Measurements from ENCODE around the gene GAD1.

GAD1 gene

DNA sequence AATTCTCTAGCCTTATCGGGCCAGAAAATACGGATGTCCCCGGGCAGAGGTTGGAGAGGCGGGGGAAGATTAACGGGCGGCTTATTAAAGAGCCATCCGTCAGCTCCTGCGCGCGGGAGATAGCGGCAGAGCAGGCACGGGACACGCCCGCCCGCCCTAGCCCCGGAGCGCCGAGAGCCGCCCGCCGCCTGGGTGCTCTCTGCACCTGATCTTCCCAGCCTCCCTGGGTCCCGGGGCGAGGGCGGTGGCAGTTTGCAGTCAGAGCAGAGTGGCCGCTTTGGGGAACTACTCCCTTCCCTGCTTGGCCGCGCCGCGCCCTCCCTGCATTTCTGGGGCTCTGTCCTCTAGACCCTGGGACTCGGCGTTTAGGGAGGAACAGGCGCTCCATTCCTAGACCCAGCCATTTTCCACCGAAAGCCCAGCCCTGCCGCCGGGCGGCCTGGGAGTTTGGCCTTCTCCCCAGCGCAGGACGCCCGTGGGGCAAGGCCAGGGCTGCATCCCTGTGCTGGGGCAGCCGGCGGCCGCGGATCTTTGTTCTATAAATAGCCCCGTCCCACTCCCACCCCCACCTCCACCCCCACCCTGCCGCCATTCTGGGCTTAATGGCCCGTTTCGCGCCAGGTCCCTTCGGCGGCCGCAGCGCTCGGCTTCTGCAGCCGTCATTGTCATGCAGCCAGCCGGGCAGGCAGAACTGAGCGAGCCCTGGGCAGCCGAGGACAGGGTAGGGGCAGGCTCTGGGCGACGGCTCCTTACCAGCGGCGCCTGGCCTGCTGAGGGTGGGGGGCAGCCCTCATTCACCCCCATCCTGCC is 6.6 kb downstream of the GAD1 start:
- TF ChIP-seq, protein P1, sequence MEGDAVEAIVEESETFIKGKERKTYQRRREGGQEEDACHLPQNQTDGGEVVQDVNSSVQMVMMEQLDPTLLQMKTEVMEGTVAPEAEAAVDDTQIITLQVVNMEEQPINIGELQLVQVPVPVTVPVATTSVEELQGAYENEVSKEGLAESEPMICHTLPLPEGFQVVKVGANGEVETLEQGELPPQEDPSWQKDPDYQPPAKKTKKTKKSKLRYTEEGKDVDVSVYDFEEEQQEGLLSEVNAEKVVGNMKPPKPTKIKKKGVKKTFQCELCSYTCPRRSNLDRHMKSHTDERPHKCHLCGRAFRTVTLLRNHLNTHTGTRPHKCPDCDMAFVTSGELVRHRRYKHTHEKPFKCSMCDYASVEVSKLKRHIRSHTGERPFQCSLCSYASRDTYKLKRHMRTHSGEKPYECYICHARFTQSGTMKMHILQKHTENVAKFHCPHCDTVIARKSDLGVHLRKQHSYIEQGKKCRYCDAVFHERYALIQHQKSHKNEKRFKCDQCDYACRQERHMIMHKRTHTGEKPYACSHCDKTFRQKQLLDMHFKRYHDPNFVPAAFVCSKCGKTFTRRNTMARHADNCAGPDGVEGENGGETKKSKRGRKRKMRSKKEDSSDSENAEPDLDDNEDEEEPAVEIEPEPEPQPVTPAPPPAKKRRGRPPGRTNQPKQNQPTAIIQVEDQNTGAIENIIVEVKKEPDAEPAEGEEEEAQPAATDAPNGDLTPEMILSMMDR (IDR thresholded peaks at IDR 0.05; ENCODE audit: insufficient read depth, missing control alignments) = no peak
- FAIRE-seq (no peak), DNase-seq (ENCODE audit: insufficient read length, low spot score) (no peak)

DNA sequence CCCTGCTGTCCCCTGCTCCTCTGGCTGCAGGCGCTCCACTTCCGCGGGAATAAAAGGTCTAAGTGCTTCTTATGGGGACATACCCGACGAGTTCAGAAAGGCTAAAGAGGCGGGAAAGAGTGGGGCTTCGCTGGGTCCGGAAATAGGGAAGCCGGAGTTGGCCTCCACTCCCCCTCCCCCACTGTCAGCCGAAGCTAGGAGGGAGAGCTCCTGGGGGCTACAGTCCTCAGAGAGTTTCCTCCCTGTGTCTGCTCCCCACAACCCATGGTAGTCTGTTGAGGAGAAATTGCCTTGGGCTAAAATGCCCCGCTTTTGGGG is 7.2 kb downstream of the GAD1 start:
- no peak for FAIRE-seq
- DNase-seq (ENCODE audit: insufficient read length, low spot score) = no peak
- TF ChIP-seq, protein P1 (IDR thresholded peaks at IDR 0.05; ENCODE audit: insufficient read depth, missing control alignments) = no peak

DNA sequence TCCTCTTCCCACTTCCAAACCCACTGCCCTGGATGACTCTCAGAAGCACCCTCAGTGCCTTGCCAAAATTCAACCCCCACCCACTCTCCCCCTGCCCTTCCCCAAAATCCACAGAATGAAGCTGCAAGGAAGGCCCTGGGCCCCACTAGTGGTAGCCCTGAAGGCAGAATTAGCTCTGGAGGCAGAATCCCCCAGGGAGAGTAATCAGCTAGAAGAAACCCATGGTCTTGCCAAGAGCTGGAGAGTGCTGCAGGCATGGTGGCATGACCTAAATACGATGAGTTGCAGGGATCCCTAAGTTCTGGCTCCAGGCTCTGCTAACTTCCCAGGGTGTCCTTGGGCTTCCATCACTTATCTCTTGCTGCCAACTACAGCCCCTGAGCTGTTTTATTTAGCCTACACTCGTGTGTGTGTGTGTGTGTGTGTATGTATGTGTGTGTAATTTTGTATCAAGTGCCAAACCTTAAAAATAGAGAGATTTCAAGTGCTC is 7.9 kb downstream of the GAD1 start:
- FAIRE-seq (no peak), DNase-seq (ENCODE audit: insufficient read length, low spot score) (no peak)
- TF ChIP-seq, protein P1 (IDR thresholded peaks at IDR 0.05; ENCODE audit: insufficient read depth, missing control alignments) = no peak

DNA sequence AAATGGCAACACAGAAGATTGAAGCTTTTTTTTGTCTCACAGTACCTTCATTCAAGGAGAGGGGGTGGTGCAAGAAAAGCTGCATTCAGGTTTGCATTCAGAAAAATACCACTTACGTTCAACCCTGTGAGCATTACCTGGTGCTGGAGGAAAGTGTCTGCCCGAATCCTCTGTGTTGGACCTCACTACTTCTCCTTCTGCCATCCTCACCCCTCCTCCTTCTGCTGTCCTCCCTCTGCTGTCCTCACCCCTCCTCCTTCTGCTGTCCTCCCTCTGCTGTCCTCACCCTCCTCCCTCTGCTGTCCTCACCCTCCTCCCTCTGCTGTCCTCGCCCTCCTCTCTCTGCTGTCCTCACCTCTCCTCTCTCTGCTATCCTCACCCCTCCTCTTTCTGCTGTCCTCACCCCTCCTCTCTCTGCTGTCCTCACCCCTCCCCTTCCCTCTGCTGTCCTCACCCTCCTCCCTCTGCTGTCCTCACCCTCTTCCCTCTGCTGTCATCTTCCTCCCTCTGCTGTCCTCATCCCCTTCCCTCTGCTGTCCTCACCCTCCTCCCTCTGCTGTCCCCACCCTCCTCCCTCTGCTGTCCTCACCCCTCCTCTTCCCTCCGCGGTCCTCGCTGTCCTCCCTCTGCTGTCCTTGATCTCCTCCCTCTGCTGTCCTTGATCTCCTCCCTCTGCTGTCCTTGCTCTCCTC is 11.3 kb downstream of the GAD1 start:
- FAIRE-seq (no peak), DNase-seq (ENCODE audit: insufficient read length, low spot score) (no peak)
- TF ChIP-seq, protein P1 (IDR thresholded peaks at IDR 0.05; ENCODE audit: insufficient read depth, missing control alignments) = no peak

DNA sequence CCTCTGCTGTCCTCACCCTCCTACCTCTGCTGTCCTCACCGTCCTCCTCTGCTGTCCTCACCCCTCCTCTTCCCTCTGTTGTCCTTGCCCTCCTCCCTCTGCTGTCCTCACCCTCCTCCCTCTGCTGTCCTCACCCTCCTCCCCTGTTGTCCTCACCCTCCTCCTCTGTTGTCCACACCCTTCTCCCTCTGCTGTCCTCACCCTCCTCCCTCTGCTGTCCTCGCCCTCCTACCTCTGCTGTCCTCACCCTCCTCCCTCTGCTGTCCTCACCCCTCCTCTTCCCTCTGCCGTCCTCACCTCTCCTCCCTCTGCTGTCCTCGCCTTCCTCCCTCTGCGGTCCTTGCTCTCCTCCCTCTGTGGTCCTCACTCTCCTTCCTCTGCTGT is 11.8 kb downstream of the GAD1 start:
- no peak for DNase-seq (ENCODE audit: insufficient read length, low spot score)
- FAIRE-seq = no peak
- TF ChIP-seq, protein P1 (IDR thresholded peaks at IDR 0.05; ENCODE audit: insufficient read depth, missing control alignments) = no peak

DNA sequence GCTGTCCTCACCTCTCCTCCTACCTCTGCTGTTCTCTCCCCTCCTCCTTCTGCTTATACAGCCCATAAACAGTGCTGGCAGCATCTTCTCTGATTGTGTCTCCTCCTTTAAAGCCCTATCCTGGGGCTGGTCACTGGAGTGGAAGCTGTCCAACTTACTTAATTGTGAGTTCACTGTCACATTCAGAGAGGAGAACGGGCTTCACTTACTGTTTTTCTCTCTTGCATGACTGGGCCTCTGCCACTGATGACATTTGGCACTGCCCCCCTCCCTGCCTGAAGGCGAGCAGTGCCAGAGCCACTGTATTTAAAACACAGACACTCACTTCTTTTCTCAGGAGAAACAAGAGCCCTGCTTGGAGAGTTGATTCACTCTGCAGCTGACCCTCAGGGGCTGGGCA is 12.3 kb downstream of the GAD1 start:
- no peak for DNase-seq (ENCODE audit: insufficient read length, low spot score)
- FAIRE-seq = no peak

More for the DNA sequence above, 12.3 kb downstream of the GAD1 start:
- TF ChIP-seq, protein P1 (IDR thresholded peaks at IDR 0.05; ENCODE audit: insufficient read depth, missing control alignments) = no peak
